Measurements from ENCODE around the gene TSN.
"Not testable (repeated sequence)": the region's sequence is repeated elsewhere in the genome, so short reads cannot be mapped to it uniquely, and the experiment has no call there.

Gene TSN

DNA sequence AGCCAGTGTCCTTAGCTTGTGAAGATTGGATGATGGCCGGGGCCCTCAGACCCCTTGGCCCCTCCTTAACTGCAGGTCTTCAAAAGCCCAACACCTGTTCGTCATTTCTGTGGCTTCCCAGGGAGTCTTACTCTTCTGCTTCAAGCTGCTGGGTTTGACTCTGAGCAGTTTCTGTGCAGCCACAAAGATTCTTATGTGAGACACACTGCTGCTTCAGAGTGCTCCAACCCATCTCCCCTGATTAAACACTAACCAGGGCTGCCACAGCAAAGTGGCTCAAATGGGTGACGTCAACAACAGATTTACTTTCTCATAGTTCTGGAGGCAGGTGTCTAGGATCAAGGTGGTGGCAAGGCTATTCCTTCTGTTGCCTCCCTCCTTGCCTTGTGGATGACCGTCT is 40.8 kb downstream of the TSN start:
- DNase-seq (ENCODE audit: extremely low read depth in 1 of 2, low read depth in 1 of 2) = no peak

DNA sequence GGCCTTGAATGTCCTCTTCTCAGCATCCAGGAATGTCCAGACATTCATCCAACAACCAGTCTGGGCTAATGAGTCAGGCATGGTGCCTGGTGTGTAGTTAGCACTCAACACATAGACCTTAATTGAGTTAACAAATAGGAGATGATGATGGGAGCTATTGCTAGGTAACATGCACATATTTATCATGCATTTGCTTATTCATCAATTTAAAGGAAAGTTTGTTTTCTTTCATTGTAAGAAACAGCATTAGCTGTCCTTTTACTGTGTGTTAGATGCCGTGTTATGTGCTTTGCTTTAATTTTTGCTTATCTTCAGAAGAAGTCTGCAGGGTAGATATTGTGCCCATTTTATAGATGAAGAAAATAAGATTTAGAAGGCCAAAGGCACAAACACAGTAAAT is 43.2 kb downstream of the TSN start:
- no peak for DNase-seq (ENCODE audit: extremely low read depth in 1 of 2, low read depth in 1 of 2)

DNA sequence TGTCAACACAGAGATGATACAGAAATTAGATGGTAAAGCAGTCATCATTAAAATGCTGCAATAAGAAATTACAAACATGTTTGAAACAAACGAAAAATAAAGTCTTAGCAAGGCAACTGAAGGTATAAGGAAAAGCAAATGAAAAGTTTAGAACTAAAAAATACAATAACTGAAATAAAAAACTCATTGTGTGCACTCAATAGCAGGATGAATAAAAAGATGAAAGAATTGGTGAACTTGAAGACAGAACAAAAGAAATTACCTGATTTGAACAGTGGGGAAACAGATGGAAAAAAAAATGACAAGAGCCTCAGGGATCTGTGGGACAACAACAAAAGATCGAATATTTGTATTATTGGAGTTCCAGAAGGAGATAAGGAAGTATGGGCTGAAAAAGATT is 46.5 kb downstream of the TSN start:
- DNase-seq (ENCODE audit: extremely low read depth in 1 of 2, low read depth in 1 of 2) = no peak

DNA sequence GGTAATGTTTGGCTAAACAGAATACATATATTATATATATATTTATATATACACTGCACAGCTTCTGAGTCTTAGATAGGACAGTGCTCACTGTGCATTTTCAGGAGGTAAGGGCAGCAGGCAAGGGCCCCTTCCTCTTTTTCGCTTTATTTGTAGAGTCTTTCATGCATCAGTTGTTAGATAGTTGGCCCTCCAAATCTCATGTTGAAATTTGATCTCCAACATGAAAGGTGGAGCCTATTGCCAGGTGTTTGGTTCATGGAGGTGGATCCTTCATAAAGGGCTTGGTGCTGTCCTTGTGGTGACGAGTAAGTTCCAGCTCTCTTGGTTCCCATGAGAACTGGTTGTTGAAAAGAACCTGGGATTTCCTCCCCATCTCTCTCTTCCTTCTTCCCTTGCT is 48.1 kb downstream of the TSN start:
- DNase-seq (ENCODE audit: extremely low read depth in 1 of 2, low read depth in 1 of 2) = no peak

DNA sequence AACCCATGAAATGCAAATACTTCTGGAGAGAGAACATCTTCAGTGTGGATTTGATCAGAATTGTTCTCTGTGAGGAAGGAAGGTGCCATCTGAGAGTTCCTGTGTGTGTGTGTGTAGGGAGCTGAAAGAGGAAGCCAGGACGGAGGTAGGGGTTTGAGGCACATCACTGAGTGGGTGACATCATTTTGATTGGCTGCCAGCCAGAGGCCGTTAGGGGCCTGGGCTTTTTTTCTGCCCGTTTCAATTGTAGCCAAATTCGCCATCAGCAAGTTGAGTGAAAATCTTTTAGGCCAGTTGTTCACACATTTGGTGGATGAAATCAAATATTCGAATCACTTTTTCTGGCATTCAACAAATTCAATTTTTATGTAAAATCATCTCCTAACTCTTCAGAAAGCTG is 48.9 kb downstream of the TSN start:
- no peak for DNase-seq (ENCODE audit: extremely low read depth in 1 of 2, low read depth in 1 of 2)

GRCh38 chr2:121804997-121805765 is 49.7 kb downstream of the TSN start:
- no peak for DNase-seq (ENCODE audit: extremely low read depth in 1 of 2, low read depth in 1 of 2)

DNA sequence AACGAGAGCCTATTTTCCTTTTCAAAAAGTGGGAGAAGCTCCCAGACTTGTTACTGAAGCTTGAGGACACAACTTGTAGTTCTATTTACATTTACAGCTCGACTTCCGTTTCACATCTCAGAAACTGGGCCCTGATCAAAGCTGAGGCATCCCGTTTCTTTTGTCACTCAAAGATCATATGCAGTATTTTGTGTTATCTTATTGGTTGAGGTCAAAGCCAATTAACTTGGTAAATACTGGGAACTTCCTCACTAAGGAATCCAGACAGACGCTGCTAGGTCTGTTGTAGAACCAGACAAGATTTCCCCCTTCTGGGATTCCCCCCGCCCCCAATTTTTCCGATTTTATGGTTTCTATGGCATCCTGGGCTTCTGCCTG is 50.3 kb downstream of the TSN start:
- DNase-seq (ENCODE audit: extremely low read depth in 1 of 2, low read depth in 1 of 2) = no peak

DNA sequence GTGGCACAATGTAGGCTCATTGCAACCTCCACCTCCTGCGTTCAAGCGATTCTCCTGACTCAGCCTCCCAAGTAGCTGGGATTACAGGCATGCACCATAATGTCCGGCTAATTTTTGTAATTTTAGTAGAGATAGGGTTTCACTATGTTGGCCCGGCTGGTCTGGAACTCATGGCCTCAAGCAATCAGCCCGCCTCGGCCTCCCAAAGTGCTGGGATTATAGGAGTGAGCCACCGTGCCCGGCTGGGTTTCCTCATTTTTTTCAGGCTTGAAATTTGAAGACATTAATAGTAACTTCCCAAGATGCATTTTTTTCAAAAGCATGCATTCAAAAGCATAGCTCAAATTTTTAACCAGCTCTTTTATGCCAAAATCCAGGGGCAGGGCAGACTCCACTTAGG is 52.3 kb downstream of the TSN start:
- DNase-seq (ENCODE audit: extremely low read depth in 1 of 2, low read depth in 1 of 2) = not testable (repeated sequence)

GRCh38 chr2:121809607-121810006 is 54.2 kb downstream of the TSN start:
- DNase-seq (ENCODE audit: extremely low read depth in 1 of 2, low read depth in 1 of 2) = no peak

GRCh38 chr2:121810959-121811853 is 55.8 kb downstream of the TSN start:
- no peak for DNase-seq (ENCODE audit: extremely low read depth in 1 of 2, low read depth in 1 of 2)

DNA sequence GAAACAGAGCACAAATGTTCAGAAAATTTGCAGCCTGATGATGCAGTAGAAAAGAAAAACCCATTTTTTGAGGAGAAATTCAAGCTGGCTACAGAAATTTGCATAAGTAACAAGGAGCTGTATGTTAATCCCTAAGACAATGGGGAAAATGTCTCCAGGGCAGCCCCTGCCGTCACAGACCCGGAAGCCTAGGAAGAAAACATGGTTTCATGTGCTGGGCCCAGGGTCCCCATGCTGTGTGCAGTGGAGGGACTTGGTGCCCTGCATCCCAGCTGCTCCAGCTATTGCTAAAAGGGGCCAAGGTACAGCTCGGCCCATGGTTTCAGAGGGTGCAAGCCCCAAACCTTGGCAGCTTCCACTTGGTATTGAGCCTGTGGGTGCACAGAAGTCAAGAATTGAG is 57.6 kb downstream of the TSN start:
- not testable (repeated sequence) for DNase-seq (ENCODE audit: extremely low read depth in 1 of 2, low read depth in 1 of 2)

GRCh38 chr2:121815216-121815615 is 59.8 kb downstream of the TSN start:
- DNase-seq (ENCODE audit: extremely low read depth in 1 of 2, low read depth in 1 of 2) = no peak

DNA sequence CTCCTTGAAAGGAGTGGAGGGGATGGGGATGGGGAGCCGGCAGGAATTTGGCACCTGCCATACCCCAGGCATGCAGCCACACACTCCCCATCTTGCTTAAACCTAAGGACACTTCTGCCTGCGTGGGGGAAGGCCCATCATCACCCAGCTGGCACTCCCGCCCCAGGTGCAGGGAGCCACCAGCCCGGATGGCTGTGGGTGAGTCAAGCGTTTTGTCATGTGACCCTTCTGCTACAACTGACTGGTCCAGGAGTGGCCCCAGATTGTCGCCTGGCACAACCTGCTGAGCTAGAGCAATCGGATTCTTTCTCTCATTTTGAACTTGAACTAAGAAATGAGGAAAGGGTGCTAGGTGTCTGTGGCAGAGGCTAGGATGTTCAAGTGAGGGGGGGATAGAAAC is 61.3 kb downstream of the TSN start:
- no peak for DNase-seq (ENCODE audit: extremely low read depth in 1 of 2, low read depth in 1 of 2)

DNA sequence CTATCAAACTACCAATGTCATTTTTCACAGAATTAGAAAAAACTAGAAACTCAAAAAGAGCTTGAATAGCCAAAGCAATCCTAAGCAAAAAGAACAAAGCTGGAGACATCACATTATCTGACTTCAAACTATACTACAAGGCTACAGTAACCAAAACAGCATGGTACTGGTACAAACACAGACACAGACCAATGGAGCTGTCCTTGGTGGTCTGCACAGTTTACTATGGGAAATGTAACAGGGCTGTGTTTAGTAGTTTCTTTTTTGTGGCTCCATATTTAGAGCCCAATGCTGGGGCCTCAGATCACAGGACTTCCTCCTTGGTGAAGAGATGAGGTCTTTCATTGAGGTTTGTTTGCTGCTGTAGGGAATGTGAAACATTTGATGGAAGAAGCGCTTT is 61.9 kb downstream of the TSN start:
- not testable (repeated sequence) for DNase-seq (ENCODE audit: extremely low read depth in 1 of 2, low read depth in 1 of 2)
